Activated naive CD4-positive, alpha-beta T cell (primary cell): ENCODE data around the gene DNAJB1.

Experiments
- DNase-seq, 4 experiments: peaks; one replicate each; lab custom pipeline; 2025; lab: John Stamatoyannopoulos, UW

Gene DNAJB1

GRCh38 chr19:14496029-14496833 is 22.0 kb downstream of the DNAJB1 start, which contains the start of gene GIPC1:
Gene GIPC1, minus strand, starts transcription at chr19:14496127. Its CDS starts 13,151 bp downstream, at chr19:14482976.
- peak; percentile 43 to 76 (median 56) for DNase-seq

DNA sequence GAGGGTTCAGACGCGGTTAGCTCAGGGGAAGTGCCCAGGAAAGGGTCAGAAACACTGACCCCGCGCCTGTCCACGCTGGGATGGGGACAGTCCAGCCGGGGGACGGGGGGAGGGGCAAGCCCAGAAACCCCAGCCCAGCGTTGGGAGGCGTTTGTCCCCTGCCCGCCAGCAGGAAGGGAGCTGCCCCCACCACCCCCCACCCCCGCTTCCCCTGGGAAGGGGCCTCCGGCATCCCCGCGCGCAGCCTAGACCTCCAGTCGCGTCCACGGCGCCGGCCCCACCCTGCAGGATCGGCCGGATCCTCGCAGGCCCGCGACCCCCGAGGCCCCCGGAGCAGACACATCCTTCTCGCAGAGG is 22.5 kb downstream of the DNAJB1 start:
- no peak for DNase-seq

- DNase-seq: no peak
Measured at GRCh38 chr19:14494910-14495671, 23.1 kb downstream of the DNAJB1 start.

GRCh38 chr19:14494411-14494810 is 23.8 kb downstream of the DNAJB1 start:
- DNase-seq: no peak

GRCh38 chr19:14492756-14493337 is 25.4 kb downstream of the DNAJB1 start:
- DNase-seq: no peak

DNA sequence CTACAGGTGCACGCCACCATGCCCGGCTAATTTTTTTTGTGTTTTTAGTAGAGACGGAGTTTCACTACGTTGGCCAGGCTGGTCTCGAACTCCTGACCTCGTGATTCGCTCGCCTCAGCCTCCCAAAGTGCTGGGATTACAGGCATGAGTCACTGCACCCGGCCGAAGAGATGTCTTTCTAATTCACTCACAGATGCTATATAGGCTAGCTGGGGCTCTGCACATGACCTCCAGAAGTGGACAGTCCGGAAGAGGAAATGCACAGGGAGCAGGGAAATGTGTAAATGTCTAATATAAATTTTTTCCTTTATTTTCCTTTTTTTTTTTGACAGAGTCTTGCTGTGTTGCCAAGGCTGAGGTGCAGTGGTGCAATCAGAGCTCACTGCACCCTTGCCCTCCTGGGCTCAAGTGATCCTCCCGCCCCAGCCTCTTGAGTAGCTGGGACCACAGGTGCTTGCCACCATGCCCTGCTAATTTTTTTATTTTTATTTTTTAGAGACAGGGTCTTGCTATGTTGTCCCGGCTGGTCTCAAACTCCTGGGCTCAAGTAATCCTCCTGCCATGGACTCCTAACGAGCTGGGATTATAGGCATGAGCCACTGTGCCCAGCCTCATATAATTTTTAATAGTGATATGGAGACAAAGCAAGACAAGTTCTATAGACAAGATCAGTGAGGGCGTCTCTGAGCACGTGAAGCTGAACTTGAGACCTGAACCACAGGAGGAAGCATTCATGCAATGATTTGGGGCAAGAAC is 30.6 kb downstream of the DNAJB1 start:
- no peak for DNase-seq

DNA sequence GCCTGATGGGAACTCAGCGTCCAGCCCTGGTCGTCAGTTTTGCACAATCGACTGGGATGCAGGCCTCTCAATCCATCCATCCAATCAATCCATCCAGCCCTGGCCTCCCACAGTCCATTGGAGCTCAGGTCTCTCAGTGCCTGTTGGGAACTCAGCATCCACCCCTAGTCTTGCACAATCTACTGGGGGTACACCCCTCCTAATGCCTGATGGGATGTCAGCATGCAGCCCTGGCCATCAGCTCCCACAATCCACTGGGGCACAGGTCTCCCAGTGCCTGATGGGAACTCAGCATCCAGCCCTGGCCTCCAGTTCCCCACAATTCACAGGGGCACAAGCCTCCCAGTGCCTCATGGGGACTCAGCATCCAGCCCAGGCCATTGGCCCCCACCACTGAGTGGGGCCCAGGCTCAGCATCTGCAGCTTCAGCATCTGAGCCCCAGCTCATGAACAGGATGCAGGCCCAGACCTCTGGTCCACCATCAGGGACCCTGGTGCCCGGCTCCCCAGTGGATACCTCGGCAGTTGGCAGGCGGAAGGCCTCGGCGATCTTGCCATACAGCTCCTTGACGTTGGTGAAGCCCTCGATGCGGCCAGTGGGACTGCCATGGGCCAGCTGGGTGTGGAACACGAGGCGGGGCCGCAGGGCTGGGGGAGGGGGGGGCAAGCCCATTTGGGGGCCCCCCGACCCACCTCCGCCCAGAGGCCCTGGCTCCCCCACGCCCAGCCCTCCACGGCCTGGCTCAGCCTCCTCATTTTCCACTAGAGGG is 35.8 kb downstream of the DNAJB1 start:
- no peak for DNase-seq

- no peak for DNase-seq
Measured at GRCh38 chr19:14480700-14481079, 37.5 kb downstream of the DNAJB1 start.

- peak; percentile 51 to 69 (median 58) for DNase-seq
Measured at GRCh38 chr19:14479975-14480699, 38.1 kb downstream of the DNAJB1 start.

DNA sequence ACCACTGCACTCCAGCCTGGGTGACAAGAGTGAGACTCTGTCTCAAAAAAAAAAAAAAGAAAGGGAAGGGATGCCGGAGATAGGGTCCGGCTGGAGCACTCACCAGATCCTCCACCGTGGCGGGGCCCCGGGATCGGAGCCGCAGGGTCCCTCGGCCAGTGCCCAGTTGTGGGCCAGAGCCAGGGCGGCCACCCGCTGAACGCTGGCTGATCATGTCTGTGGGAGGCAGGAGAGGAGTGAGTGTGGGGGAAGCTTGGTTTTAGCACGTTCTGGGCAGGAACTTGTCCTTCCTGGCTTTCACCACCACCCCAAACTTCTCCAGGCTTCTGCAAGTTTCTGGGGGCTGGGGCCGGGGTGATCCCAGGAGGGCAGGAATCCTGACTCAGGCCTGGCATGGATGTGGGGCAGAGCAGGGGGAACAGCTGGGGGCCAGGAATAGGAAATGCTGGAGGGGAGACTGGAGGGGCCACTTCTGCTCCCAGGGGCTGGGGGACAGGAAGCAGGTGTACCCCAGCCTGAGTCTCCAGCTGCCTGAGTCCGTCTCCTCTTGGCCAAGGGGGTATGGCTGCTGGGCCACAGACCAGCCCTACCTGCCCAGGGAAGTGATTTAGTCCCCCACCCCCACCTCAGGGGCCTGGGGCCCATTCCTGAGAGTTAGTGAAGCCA is 38.8 kb downstream of the DNAJB1 start:
- DNase-seq: no peak

- DNase-seq: no peak
Measured at GRCh38 chr19:14478113-14478545, 40.1 kb downstream of the DNAJB1 start.

DNA sequence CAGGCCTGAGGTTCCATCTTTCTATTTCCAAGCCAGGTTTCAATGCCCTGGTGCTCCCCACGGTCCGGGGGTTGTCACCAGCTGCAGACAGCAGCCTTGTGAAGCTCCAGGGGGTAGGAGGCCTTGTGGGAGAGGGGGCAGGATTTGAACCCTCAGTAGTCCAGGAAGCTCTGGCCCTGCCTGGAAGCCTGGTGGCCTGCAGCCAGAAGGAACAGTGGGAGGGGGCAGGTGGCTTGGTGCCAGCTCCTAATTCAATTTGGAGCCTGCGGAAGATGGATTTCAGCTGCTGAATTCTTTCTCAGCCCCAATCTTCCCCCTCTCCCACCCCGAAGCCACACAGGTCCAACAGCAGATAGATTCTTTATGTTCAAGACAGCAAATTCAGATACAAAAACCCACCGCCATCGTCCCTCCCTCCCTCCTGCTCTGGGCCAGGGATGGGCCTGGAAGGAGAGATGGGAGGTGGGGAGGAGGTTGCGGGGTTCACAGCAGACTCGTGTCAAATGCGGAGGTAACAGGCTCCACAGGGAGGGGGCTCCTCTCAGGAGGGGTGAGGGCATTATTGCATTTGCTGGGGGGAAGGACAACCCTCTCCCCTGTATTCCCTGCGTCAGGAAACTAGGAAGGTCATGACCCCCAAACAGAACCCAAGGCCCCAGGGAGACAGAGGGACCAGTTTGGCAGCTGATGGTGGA is 40.6 kb downstream of the DNAJB1 start:
- no peak for DNase-seq

GRCh38 chr19:14476673-14477401 is 41.4 kb downstream of the DNAJB1 start:
- DNase-seq: peak in 1 of 4 experiments; percentile 17

DNA sequence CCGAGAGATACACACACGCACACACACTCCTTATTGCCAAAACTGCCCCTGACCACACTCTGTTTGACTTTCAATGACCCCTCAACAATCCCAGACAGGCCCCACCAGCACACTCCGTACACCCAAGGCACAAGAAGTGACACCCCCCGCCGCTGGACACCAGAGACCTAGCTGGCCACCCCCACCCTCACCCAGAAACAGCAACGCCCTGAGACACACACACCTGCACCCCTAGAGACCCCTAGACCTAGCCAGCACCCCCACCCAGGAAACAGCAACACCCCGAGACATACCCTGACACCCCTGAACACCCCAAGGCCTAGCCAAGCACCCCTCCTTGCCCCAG is 41.9 kb downstream of the DNAJB1 start:
- no peak for DNase-seq

DNA sequence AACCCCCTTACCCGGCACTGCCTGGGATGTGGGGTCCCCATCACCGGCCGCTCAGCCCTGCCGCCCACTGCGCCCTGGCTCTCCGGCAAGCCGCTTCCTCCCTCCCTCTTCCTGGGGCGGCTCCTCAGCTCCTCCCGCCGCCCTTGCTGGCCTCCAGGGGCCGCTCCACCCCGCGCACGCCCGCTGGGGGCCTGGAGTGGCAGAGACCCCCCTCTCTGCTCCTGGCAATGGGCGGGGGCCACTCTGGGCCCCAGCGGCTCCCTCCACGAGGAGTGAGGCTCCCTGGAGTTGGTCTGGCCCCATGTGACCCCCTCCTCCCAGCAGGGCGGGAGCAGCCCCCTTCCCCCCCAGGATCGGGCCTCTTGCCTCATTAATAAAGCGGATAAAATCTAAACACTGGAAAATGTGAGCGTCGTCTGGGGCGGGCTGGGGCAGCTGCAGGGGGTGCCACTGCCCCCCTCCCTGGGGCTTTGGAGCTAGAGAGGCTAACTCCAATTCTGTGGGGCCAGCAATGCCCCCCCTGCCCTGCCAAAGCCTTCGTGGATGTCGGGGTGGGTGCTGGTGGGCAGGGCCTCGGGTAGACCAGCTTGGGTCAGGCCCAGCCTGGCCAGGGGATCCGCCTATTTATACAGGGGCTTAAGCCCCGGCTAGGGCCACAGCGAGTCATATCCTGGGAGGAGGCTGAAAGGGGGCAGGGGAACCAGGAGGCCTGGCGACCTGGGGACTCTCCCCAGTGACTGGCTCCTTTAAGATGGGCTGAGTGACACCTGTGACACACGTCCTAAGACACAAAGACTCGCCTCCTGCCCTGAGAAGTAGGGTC is 42.7 kb downstream of the DNAJB1 start, which contains the start of gene PTGER1:
PTGER1 (minus strand) TSS at position 104 of the 823 bp plus-strand sequence. CDS start 1,034 bp downstream, outside the sequence.
- no peak for DNase-seq

DNA sequence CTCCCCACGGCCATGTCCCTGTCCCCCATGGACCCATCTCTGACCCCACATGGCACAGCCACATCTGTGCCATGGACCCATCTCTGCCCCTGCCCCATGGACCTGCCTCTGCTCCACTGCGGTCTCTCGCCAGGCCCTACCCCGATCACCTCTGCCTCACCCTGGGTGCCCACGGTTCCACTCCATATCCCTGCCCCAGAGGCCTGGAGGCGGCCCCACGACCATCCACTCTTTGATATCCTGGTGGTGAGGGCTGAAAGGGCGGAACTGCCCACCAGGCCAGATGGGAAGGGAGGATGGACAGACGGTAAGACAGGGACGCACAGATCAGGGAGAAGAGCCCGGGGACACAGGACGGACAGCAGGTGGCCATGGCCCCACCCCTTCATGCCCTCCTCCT is 43.4 kb downstream of the DNAJB1 start:
- DNase-seq: no peak

- DNase-seq: no peak
Measured at GRCh38 chr19:14473978-14474578, 44.1 kb downstream of the DNAJB1 start.
